Stimulated activated naive CD8-positive, alpha-beta T cell treated with anti-CD3 and anti-CD28 coated beads, Interleukin-15, Interleukin-2, amounts not matched to agents 100 ng/mL and 50 ng/mL, for 24 hours (primary cell): ENCODE data around the gene QSER1.

Experiments used
- H3K27ac Mint-ChIP-seq: one replicate; pipeline ENCODE4 v1.8.0; 2021; ENCODE audit warnings: mild to moderate bottlenecking, mixed read lengths
- H3K27me3 Mint-ChIP-seq: one replicate; pipeline ENCODE4 v1.8.0; 2021; ENCODE audit warnings: mixed read lengths
- H3K36me3 Mint-ChIP-seq: one replicate; pipeline ENCODE4 v1.8.0; 2021; ENCODE audit warnings: low read depth, mixed read lengths
- H3K4me1 Mint-ChIP-seq: one replicate; pipeline ENCODE4 v1.8.0; 2021; ENCODE audit warnings: low read depth, mixed read lengths
- H3K4me3 Mint-ChIP-seq: one replicate; pipeline ENCODE4 v1.8.0; 2021; ENCODE audit warnings: mild to moderate bottlenecking, mixed read lengths
- H3K9me3 Mint-ChIP-seq: one replicate; pipeline ENCODE4 v1.8.0; 2021; ENCODE audit warnings: mixed read lengths

The QSER1 gene

GRCh38 chr11:32897103-32897502, 4.5 kb downstream of the QSER1 start:
- H3K27ac Mint-ChIP-seq = no peak overlapping the region
- H3K27me3 Mint-ChIP-seq = no peaks in the 10 kb centered on the region
- H3K9me3 Mint-ChIP-seq = no peaks in the 10 kb centered on the region
- H3K4me1 Mint-ChIP-seq = peaks cover 53% of the 10 kb centered on the region
- H3K4me3 Mint-ChIP-seq = no peak overlapping the region
- peaks cover 15% of the 10 kb centered on the region for H3K36me3 Mint-ChIP-seq

- Mint-ChIP-seq H3K4me1 (peaks cover 46% of the 10 kb centered on the region), H3K9me3 (no peaks in the 10 kb centered on the region), H3K27ac (no peak overlapping the region), H3K4me3 (no peak overlapping the region), H3K36me3 (peaks cover 15% of the 10 kb centered on the region), H3K27me3 (no peaks in the 10 kb centered on the region)
Measured at GRCh38 chr11:32899438-32899837, 6.8 kb downstream of the QSER1 start.

DNA sequence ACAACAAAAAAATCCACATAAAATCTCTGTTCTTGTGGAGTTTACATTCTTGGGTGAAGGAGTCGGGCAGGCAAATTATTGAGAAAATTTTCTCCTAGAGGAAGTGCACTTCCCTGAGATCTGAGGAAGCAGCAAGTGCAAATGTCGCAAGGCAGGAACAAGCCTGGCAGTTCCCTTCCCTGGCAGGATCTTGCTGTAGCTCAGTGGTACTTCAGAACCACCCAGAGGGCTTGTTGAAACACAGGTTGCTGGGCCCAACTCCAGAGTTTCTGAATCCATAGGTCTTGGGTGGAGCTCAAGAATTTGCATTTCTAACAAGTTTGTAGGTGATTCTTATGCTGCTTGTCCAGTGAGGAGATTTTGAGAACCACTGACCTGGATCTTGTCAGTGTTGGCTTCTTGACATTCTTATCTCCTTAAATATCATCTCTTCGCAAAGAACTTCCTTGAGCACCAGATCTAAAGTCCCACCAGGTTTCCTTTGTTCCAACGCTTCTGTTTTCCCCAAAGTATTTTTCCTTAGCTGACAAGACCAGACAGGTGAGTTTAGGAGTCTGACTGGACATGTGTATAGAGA, 9.6 kb downstream of the QSER1 start:
- Mint-ChIP-seq H3K4me1 (peaks cover 29% of the 10 kb centered on the region), H3K36me3 (peaks cover 8% of the 10 kb centered on the region), H3K9me3 (no peaks in the 10 kb centered on the region), H3K27ac (no peak overlapping the region), H3K27me3 (no peaks in the 10 kb centered on the region), H3K4me3 (no peak overlapping the region)

DNA sequence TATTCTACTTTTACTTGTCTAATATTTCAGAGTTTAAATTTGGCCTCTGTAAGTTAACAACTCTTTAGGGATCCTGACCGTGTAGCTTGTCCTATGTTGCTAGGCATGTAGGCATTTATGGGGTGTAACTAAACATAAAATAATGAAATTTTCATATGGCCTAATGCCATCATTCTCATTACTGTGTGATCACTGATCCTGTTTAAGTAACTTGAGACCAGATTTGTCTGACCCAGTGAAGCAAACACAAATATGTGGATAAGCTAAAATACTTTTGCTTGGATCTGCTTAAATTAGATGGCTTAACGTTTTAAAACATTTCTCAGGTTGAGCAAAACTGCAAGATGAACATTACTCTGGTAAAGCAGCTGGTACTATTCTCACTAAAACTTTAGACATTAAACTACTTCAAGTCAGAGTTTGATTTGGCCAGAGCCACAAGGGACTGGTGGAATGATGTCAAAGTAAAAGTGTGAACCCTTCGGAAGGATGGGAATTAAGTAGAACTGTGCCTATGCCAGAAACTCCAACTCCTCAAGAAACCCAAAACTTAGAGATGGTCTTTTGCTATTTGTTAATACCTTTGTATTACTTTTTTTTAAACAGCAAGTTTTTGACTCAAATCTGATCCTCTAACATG, 12.5 kb downstream of the QSER1 start:
- H3K4me1 Mint-ChIP-seq = peaks cover 24% of the 10 kb centered on the region
- H3K27me3 Mint-ChIP-seq = no peaks in the 10 kb centered on the region
- H3K27ac Mint-ChIP-seq = no peak overlapping the region
- H3K4me3 Mint-ChIP-seq = no peak overlapping the region
- H3K36me3 Mint-ChIP-seq = peaks cover 14% of the 10 kb centered on the region
- H3K9me3 Mint-ChIP-seq = no peaks in the 10 kb centered on the region

- no peak overlapping the region for H3K27ac Mint-ChIP-seq
- peaks cover 25% of the 10 kb centered on the region for H3K36me3 Mint-ChIP-seq
- H3K9me3 Mint-ChIP-seq = no peaks in the 10 kb centered on the region
- peaks cover 26% of the 10 kb centered on the region for H3K4me1 Mint-ChIP-seq
- H3K4me3 Mint-ChIP-seq = no peak overlapping the region
- H3K27me3 Mint-ChIP-seq = no peaks in the 10 kb centered on the region
Measured at GRCh38 chr11:32908619-32909018, 16.0 kb downstream of the QSER1 start.

DNA sequence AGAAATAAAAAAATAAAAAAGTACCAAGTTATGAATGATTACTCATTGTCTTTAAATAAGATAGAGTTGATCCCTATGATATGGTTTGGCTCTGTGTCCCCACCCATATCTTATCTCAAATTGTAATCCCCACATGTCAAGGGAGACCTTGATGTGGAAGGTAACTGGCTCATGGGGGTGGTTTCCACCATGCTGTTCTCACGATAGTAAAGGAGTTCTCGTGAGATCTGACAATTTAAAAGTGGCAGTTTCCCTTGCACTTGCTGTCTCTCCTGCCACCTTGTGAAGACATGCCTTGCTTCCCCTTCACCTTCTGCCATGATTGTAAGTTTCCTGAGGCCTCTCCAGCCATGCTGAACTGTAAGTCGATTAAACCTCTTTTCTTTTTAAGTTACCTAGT, 18.8 kb downstream of the QSER1 start:
- H3K27ac Mint-ChIP-seq = no peak overlapping the region
- peaks cover 26% of the 10 kb centered on the region for H3K4me1 Mint-ChIP-seq
- no peaks in the 10 kb centered on the region for H3K27me3 Mint-ChIP-seq
- H3K9me3 Mint-ChIP-seq = no peaks in the 10 kb centered on the region
- peaks cover 25% of the 10 kb centered on the region for H3K36me3 Mint-ChIP-seq
- H3K4me3 Mint-ChIP-seq = no peak overlapping the region

- H3K27ac Mint-ChIP-seq = no peak overlapping the region
- H3K36me3 Mint-ChIP-seq = peaks cover 26% of the 10 kb centered on the region
- peaks cover 23% of the 10 kb centered on the region for H3K4me1 Mint-ChIP-seq
- H3K27me3 Mint-ChIP-seq = no peaks in the 10 kb centered on the region
- no peaks in the 10 kb centered on the region for H3K9me3 Mint-ChIP-seq
- no peak overlapping the region for H3K4me3 Mint-ChIP-seq
Measured at GRCh38 chr11:32913445-32913844, 20.8 kb downstream of the QSER1 start.

GRCh38 chr11:32916361-32916760, 23.8 kb downstream of the QSER1 start:
- H3K27ac Mint-ChIP-seq = no peak overlapping the region
- H3K4me3 Mint-ChIP-seq = no peak overlapping the region
- H3K27me3 Mint-ChIP-seq = no peaks in the 10 kb centered on the region
- H3K9me3 Mint-ChIP-seq = no peaks in the 10 kb centered on the region
- H3K4me1 Mint-ChIP-seq = peaks cover 30% of the 10 kb centered on the region
- peaks cover 14% of the 10 kb centered on the region for H3K36me3 Mint-ChIP-seq

DNA sequence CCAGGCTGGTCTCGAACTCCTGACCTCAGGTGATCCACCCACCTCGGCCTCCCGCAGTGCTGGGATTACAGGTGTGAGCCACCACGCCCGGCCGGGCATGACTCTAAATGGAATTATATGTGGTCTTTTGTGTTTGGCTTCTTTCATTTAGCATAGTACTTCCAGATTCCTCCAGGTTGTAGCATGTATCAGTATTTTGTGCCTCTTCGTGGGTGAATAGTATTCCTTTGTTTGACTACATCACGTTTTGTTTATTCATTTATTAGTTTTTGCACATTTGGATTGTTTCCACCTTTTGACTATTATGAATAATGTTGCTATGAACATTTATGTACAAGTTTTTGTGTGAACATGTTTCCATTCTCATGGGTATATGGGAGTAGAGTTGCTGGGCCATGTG, 24.4 kb downstream of the QSER1 start:
- H3K36me3 Mint-ChIP-seq = peaks cover 8% of the 10 kb centered on the region
- H3K27ac Mint-ChIP-seq = no peak overlapping the region
- no peak overlapping the region for H3K4me3 Mint-ChIP-seq
- no peaks in the 10 kb centered on the region for H3K9me3 Mint-ChIP-seq
- peaks cover 29% of the 10 kb centered on the region for H3K4me1 Mint-ChIP-seq
- H3K27me3 Mint-ChIP-seq = no peaks in the 10 kb centered on the region

DNA sequence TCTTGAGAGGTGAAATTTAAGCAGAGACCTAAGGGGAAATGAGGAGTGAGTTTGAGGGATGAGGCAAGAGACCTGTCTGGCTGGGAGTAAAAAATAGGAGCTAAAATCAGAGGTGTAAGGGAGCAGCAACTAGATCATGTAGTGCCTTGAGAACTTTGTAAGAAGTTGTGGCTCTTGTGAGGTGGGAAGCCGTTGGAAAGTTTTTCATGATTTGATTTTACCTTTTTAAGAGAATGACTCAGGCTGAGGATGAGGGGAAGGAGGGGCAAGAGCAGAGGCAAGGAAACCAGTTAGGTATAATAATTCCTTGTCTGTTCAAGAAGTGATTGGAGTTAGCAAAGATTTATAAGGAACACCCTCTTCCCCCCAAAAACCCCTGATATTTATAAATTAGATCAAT, 25.8 kb downstream of the QSER1 start:
- no peak overlapping the region for H3K4me3 Mint-ChIP-seq
- H3K4me1 Mint-ChIP-seq = peaks cover 31% of the 10 kb centered on the region
- H3K36me3 Mint-ChIP-seq = peaks cover 8% of the 10 kb centered on the region
- no peaks in the 10 kb centered on the region for H3K9me3 Mint-ChIP-seq
- H3K27ac Mint-ChIP-seq = no peak overlapping the region
- H3K27me3 Mint-ChIP-seq = no peaks in the 10 kb centered on the region

DNA sequence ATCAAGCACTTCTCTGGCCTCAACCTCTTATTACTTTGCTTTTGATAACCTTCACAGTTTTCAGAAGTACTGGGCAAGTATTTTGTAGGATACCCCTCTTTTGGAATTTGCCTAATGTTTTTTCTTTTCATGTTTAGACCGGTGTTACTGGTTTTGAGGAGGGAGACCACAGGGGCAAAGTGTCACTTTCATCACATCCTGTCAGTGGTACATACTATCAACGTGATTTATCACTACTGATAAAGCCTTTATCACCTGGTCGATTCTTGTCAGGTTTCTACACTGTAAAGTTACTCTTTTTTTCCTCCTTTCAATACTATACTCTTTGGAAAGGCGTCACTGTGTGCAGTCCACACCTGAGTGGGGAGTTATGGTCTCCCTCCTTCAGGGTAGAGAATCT, 26.7 kb downstream of the QSER1 start:
- Mint-ChIP-seq H3K27me3 (no peaks in the 10 kb centered on the region), H3K36me3 (peaks cover 8% of the 10 kb centered on the region), H3K4me1 (peaks cover 31% of the 10 kb centered on the region), H3K9me3 (no peaks in the 10 kb centered on the region), H3K27ac (no peak overlapping the region), H3K4me3 (no peak overlapping the region)

DNA sequence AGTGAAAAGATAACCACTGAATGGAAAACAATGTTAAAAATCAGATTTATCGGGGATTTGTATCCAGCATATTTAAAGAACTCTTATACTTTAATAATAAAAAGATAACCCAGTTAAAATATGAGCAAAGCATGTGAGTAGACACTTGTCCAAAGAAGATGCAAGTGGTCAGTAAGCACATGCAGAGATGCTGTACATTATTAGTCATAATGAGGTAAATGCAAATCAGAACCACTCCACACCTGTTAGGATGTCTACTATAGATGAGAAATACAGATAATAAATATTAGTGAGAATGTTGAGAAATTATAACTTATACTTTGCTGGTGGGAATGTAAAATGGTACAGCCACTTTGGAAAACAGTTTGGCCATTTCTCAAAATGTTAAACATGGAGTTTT, 28.0 kb downstream of the QSER1 start:
- H3K4me1 Mint-ChIP-seq = peaks cover 31% of the 10 kb centered on the region
- no peak overlapping the region for H3K27ac Mint-ChIP-seq
- no peak overlapping the region for H3K4me3 Mint-ChIP-seq

GRCh38 chr11:32921204-32921603, 28.6 kb downstream of the QSER1 start:
- Mint-ChIP-seq H3K4me3 (no peak overlapping the region), H3K4me1 (peaks cover 31% of the 10 kb centered on the region), H3K27me3 (no peaks in the 10 kb centered on the region), H3K36me3 (peaks cover 12% of the 10 kb centered on the region), H3K9me3 (no peaks in the 10 kb centered on the region), H3K27ac (no peak overlapping the region)

More for the DNA sequence above, 28.0 kb downstream of the QSER1 start:
- Mint-ChIP-seq H3K27me3 (no peaks in the 10 kb centered on the region), H3K36me3 (peaks cover 12% of the 10 kb centered on the region), H3K9me3 (no peaks in the 10 kb centered on the region)

- Mint-ChIP-seq H3K27me3 (no peaks in the 10 kb centered on the region), H3K27ac (no peak overlapping the region), H3K36me3 (peaks cover 61% of the 10 kb centered on the region), H3K4me3 (no peak overlapping the region), H3K9me3 (no peaks in the 10 kb centered on the region), H3K4me1 (no peaks in the 10 kb centered on the region)
Measured at GRCh38 chr11:32931606-32932005, 39.0 kb downstream of the QSER1 start.

DNA sequence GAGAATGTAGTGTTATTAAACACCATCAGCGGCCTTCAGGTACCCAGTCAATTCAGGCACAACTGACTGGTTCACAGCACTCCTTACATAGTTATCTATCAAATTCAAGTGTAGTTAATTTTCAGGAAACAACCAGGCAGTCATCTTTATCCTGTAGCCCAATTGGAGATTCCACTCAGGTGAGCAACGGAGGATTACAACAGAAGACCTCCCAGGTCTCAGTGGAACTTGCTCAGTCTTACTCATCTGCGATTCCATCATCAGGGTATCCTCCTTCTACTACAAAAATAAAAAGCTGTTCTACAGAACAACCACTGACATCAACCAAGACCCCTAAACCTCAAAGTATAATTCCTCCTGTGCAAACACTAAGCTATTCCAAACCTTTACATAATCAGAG, 39.6 kb downstream of the QSER1 start:
- H3K36me3 Mint-ChIP-seq = peaks cover 67% of the 10 kb centered on the region
- no peaks in the 10 kb centered on the region for H3K4me1 Mint-ChIP-seq

DNA sequence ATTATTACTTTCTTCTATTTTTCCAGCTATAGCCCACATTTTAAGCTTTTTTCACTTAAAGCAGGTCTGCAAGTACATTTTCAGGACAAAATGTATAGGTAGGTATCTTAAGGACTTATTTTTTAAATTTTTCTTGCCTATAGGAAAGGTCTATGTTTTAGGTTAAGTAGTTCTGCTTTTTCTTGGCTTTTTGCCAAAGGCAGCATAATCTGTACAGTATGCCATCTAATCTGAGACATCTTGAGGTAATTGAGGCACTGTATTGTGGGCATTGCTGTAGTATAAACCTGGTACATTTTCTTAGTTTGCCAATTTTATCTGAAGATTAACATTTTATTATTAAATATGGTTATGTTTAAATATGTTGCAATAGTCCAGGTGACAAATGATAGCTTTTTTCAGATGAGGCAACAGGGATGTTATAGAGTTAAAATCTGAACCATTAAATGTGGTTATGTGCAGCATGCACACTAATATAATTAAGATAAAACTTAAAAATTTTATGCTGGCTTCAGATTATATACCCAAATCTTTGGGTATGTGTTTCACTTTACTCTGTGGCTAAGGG, 42.9 kb downstream of the QSER1 start:
- Mint-ChIP-seq H3K9me3 (no peaks in the 10 kb centered on the region), H3K4me3 (no peak overlapping the region), H3K27ac (no peak overlapping the region), H3K36me3 (peaks cover 84% of the 10 kb centered on the region), H3K27me3 (no peaks in the 10 kb centered on the region), H3K4me1 (peaks cover 15% of the 10 kb centered on the region)

More for the DNA sequence above, 39.6 kb downstream of the QSER1 start:
- H3K27ac Mint-ChIP-seq = no peak overlapping the region
- H3K9me3 Mint-ChIP-seq = no peaks in the 10 kb centered on the region
- H3K27me3 Mint-ChIP-seq = no peaks in the 10 kb centered on the region
- H3K4me3 Mint-ChIP-seq = no peak overlapping the region
